Measurements from ENCODE around the gene STAT5A.

DNA sequence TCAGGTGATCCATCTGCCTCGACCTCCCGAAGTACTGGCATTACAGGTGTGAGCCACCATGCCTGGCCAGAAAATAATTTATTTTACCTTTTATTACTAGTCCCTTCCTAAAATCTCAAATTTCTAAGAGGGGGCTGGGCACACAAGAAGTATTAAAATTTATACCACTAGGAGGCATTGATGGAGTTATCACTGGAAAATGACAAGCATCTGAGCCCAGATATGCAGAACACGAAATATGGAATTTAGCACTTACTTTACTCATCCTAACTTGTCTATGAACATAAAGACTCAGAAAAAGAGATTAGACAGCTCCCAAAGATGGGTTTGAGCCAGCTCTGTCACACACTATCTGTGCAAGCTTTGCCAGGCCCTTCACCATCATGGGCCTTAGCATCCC lies 46.4 kb downstream of the STAT5A start:
- TF ChIP-seq, protein P1, sequence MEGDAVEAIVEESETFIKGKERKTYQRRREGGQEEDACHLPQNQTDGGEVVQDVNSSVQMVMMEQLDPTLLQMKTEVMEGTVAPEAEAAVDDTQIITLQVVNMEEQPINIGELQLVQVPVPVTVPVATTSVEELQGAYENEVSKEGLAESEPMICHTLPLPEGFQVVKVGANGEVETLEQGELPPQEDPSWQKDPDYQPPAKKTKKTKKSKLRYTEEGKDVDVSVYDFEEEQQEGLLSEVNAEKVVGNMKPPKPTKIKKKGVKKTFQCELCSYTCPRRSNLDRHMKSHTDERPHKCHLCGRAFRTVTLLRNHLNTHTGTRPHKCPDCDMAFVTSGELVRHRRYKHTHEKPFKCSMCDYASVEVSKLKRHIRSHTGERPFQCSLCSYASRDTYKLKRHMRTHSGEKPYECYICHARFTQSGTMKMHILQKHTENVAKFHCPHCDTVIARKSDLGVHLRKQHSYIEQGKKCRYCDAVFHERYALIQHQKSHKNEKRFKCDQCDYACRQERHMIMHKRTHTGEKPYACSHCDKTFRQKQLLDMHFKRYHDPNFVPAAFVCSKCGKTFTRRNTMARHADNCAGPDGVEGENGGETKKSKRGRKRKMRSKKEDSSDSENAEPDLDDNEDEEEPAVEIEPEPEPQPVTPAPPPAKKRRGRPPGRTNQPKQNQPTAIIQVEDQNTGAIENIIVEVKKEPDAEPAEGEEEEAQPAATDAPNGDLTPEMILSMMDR (IDR thresholded peaks at IDR 0.05) = peak in 1 of 6 experiments; percentile 9
- TF ChIP-seq POLR2A (IDR thresholded peaks at IDR 0.05) = no peak
